ENCODE data around the gene TBC1D22A.

TBC1D22A gene

DNA sequence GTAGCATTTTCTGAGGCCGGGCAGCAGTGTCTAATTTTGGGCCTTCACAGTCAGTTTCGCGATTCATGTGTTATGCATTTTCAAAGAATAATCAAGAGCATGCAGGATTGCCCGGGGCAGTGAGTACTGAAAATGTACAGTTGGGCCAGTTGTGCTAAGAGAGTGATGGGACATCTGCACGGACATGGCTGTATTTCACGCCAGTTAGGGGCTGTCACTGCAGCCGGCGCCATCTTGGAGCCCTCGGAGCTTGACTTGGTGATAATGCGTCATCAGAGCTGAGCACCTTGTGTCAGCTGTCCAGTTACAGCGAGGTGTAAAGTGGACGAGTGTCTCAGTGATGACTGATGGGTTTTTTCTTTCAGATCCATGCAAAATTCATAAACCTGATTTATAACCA lies 188.9 kb downstream of the TBC1D22A start:
- TF ChIP-seq, protein P1, sequence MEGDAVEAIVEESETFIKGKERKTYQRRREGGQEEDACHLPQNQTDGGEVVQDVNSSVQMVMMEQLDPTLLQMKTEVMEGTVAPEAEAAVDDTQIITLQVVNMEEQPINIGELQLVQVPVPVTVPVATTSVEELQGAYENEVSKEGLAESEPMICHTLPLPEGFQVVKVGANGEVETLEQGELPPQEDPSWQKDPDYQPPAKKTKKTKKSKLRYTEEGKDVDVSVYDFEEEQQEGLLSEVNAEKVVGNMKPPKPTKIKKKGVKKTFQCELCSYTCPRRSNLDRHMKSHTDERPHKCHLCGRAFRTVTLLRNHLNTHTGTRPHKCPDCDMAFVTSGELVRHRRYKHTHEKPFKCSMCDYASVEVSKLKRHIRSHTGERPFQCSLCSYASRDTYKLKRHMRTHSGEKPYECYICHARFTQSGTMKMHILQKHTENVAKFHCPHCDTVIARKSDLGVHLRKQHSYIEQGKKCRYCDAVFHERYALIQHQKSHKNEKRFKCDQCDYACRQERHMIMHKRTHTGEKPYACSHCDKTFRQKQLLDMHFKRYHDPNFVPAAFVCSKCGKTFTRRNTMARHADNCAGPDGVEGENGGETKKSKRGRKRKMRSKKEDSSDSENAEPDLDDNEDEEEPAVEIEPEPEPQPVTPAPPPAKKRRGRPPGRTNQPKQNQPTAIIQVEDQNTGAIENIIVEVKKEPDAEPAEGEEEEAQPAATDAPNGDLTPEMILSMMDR (IDR thresholded peaks at IDR 0.05): no peak
- no peak overlapping the region for H3K4me3 ChIP-seq
- DNase-seq: no peak
- intact Hi-C loops (cut with DNase I; ENCODE audit: low total_unique reads): no loop called here
- no peaks in the 10 kb centered on the region for H3K4me1 ChIP-seq
- no peaks in the 10 kb centered on the region for H3K9me3 ChIP-seq
- H3K36me3 ChIP-seq: peaks cover 0 to 20% (median 6%) of the 10 kb centered on the region in 3 donors
- H3K27ac ChIP-seq: no peak overlapping the region
- no peaks in the 10 kb centered on the region for H3K27me3 ChIP-seq

DNA sequence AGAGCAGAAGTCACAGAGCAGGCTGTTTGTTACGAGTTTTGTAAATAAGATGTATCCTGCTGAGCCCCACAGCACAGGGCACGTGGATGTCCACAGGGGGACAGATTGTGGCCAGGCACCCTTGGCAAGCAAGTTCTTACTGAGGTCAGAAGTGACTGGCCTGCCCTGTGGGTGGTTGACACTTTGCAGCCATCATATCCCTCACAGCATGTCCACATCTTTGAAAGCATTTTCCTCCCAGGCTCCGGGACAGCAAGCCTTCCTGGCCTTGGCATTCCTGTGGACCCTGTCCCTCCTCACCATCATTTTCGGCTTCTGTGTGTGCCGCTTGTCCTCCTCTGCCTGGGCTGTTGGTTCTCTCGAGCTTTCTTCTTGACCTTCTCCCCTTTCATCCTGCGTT lies 189.5 kb downstream of the TBC1D22A start:
- Histone ChIP-seq H3K27me3 (no peaks in the 10 kb centered on the region), H3K36me3 (peaks cover 0 to 20% (median 6%) of the 10 kb centered on the region in 3 donors), H3K4me1 (no peaks in the 10 kb centered on the region), H3K4me3 (no peak overlapping the region), H3K9me3 (no peaks in the 10 kb centered on the region), H3K27ac (no peak overlapping the region)
- TF ChIP-seq, protein P1 (IDR thresholded peaks at IDR 0.05): no peak
- DNase-seq: no peak
- intact Hi-C loops (cut with DNase I; ENCODE audit: low total_unique reads): no loop called here

DNA sequence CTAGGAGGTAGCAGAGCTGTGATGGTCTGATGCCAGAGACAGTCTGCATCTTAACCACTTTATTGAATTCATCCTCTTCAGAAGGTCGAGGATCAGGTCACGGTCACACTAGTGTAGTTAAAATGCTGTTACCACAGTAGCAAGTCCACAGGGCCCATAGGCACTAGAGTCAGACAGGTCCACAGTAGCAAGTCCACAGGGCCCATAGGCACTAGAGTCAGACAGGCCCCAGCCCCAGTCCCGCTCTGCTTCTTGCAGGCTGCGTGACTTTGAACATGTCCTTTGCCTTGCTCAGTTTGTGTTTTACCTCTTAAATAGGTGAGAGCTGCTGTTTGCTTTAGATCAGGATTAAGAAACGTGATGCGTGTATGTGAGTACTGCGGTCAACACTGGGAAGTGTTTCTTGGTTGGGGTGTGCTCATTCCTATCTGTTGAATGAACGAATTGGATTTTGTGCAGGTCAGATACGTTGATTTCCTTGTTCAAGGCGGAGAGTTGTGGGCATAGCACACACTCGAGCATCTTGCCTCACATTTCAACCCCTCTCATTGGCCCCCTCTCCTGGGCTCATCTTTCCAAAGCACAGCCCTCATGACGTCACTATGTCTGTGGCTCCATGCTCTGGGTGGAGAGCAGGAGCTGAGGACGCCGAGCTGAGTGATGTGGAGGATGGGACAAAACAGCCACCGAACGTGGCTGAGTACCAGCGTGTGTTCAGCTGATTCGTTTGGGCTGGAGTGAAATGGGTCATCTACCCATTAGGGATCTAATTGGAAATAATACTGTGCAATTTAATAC lies 191.7 kb downstream of the TBC1D22A start:
- no peaks in the 10 kb centered on the region for H3K27me3 ChIP-seq
- peaks cover 0 to 20% (median 0%) of the 10 kb centered on the region in 3 donors for H3K36me3 ChIP-seq
- H3K27ac ChIP-seq: no peak overlapping the region
- H3K4me1 ChIP-seq: no peaks in the 10 kb centered on the region
- intact Hi-C loops (cut with DNase I; ENCODE audit: low total_unique reads): no loop called here
- TF ChIP-seq, protein P1 (IDR thresholded peaks at IDR 0.05): no peak
- DNase-seq: no peak
- no peaks in the 10 kb centered on the region for H3K9me3 ChIP-seq
- H3K4me3 ChIP-seq: no peak overlapping the region

DNA sequence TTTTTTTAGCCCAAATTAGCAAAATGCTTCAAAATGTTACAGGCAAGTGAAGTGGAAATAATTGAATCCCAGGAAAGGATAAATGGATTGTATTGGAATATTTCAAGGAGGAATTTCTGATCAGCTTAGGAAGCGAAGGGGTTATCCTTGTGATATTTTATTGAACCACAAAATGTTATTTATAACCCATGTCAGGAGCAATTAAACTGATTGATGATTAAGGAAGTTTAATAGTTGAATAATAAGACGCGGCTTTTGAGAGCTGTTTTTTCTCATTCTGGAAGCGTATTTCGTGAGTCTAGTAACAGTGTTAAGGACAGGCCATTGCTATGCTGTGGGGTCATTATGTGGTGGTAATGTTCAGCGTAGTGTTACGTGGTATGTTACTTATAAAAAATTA lies 192.3 kb downstream of the TBC1D22A start:
- H3K9me3 ChIP-seq: no peaks in the 10 kb centered on the region
- H3K4me3 ChIP-seq: no peak overlapping the region
- intact Hi-C loops (cut with DNase I; ENCODE audit: low total_unique reads): no loop called here
- TF ChIP-seq, protein P1 (IDR thresholded peaks at IDR 0.05): no peak
- H3K27ac ChIP-seq: no peak overlapping the region
- no peaks in the 10 kb centered on the region for H3K27me3 ChIP-seq
- no peak for DNase-seq
- H3K4me1 ChIP-seq: no peaks in the 10 kb centered on the region
- H3K36me3 ChIP-seq: peaks cover 0 to 14% (median 0%) of the 10 kb centered on the region in 3 donors

DNA sequence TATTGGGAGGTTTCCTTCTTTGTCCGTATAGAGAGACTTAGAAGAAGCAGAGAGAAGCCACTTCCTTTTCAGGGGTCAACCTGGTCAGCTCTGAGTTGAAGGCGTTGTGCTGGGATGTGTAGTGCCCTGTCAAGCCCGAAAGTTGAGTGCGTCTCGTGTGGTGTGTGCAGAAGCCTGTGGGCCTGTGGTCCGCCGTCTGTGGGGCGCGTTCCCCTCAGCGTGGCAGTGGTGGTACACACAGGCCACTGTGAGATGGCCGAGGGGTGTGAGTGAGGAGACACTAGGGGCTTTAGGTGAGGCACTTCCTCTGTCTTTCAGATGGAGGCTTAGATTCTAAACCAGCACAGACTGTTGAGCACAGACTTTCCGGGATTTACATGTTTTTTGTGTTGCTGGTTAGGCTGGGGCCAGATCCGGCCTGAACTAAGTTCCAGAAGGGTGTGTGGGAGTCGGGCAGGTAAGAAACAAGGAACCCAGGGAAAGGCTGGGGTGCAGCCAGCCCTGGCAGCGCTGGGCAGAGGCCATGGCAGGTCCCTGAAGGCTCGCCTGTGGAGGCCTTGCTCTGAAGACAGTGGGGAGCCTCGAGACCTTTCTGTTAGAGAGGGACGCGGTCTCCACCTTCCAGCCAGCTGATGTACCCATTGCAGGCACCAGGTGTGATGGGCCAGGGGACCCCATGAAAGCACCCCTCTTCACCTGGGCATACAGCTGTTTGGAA lies 194.2 kb downstream of the TBC1D22A start:
- Histone ChIP-seq H3K27ac (no peak overlapping the region), H3K36me3 (peaks cover 0 to 8% (median 0%) of the 10 kb centered on the region in 3 donors), H3K27me3 (no peaks in the 10 kb centered on the region), H3K4me3 (no peak overlapping the region), H3K4me1 (no peaks in the 10 kb centered on the region), H3K9me3 (no peaks in the 10 kb centered on the region)
- TF ChIP-seq, protein P1 (IDR thresholded peaks at IDR 0.05): no peak
- no peak for DNase-seq
- intact Hi-C loops (cut with DNase I; ENCODE audit: low total_unique reads): no loop called here
